SK-N-MC (cell line): Measurements from ENCODE around the gene APOBEC3H.

Experiments used
- EZH2 ChIP-seq: fragments of 200-600 bp; sonication (generic); IDR thresholded peaks from one replicate; pipeline ENCODE4 v1.6.1; 2017; ENCODE audit warnings: antibody characterized with exemption
- FOXP2 ChIP-seq: optimal IDR thresholded peaks from 2 replicates; pipeline ENCODE3; 2011; ENCODE audit warnings: mild to moderate bottlenecking, moderate library complexity; ENCODE audit not compliant: insufficient read depth; ENCODE audit errors: extremely low read length, control extremely low read depth
- POLR2AphosphoS5 ChIP-seq: IDR thresholded peaks from 2 replicates; pipeline ENCODE4 v1.6.1; 2012; ENCODE audit warnings: mild to moderate bottlenecking, low read depth, low read length, borderline replicate concordance

- TF ChIP-seq EZH2, result no peak
- no peak for TF ChIP-seq POLR2AphosphoS5
- no peak for TF ChIP-seq FOXP2
These were observed 50.4 kb downstream of the APOBEC3H start for GRCh38 chr22:39147335-39148025.
